Neural crest cell (in vitro differentiated cells): ENCODE data around the gene XPNPEP2. TPM values are rescaled to one million over a fixed set of nuclear protein-coding genes. Genes with fewer than 3 reads are reported as not detected.

ENCODE experiments used
- DNase-seq: peaks from one replicate; pipeline ENCODE4 v3.0.0; 2021; ENCODE audit warnings: low read depth, mixed read lengths, low spot score
- H3K27ac Mint-ChIP-seq: one replicate; pipeline ENCODE4 v1.8.0; 2021; ENCODE audit warnings: mild to moderate bottlenecking, mixed read lengths; ENCODE audit not compliant: unreplicated experiment
- H3K27me3 Mint-ChIP-seq: 2 replicates; pipeline ENCODE4 v1.8.0; 2021; ENCODE audit warnings: low read depth, mild to moderate bottlenecking, mixed read lengths
- H3K36me3 Mint-ChIP-seq: 2 replicates; pipeline ENCODE4 v1.8.0; 2021; ENCODE audit warnings: low read depth, mild to moderate bottlenecking, mixed read lengths
- H3K4me1 Mint-ChIP-seq: 2 replicates; pipeline ENCODE4 v1.8.0; 2021; ENCODE audit warnings: mixed read lengths
- H3K4me3 Mint-ChIP-seq: one replicate; pipeline ENCODE4 v1.8.0; 2021; ENCODE audit warnings: mild to moderate bottlenecking, mixed read lengths
- H3K9me3 Mint-ChIP-seq: 2 replicates; pipeline ENCODE4 v1.8.0; 2021; ENCODE audit warnings: mixed read lengths
- CTCF ChIP-seq: fragments of 200-600 bp; sonication (generic); conservative IDR thresholded peaks from 2 replicates; pipeline ENCODE4 v1.5.0; 2021; ENCODE audit warnings: antibody characterized with exemption, mild to moderate bottlenecking
- total RNA-seq: library from RNA; stranded (reverse); gene quantifications from 2 replicates; pipeline ENCODE4 v1.2.1, GENCODE V29; 2021

The XPNPEP2 gene
- total RNA-seq, 1 donor from 2014 or later: 0.40 TPM

- no peaks in the 10 kb centered on the region for H3K4me1 Mint-ChIP-seq
- TF ChIP-seq CTCF: no peak
- no peaks in the 10 kb centered on the region for H3K27me3 Mint-ChIP-seq
- H3K27ac Mint-ChIP-seq: no peak overlapping the region
- DNase-seq: no peak
- H3K4me3 Mint-ChIP-seq: no peak overlapping the region
- H3K9me3 Mint-ChIP-seq: peaks cover 20% of the 10 kb centered on the region
- H3K36me3 Mint-ChIP-seq: peaks cover 5% of the 10 kb centered on the region
Observed at GRCh38 chrX:129706400-129707072, 32.2 kb upstream of the XPNPEP2 start.

- Mint-ChIP-seq H3K36me3 (no peaks in the 10 kb centered on the region), H3K4me3 (no peak overlapping the region), H3K27me3 (no peaks in the 10 kb centered on the region), H3K27ac (no peak overlapping the region), H3K9me3 (peaks cover 4% of the 10 kb centered on the region), H3K4me1 (no peaks in the 10 kb centered on the region)
- no peak for DNase-seq
- TF ChIP-seq CTCF: no peak
Observed at GRCh38 chrX:129714581-129714980, 24.2 kb upstream of the XPNPEP2 start.

GRCh38 chrX:129716507-129716906 lies 22.3 kb upstream of the XPNPEP2 start:
- no peak overlapping the region for H3K4me3 Mint-ChIP-seq
- no peaks in the 10 kb centered on the region for H3K4me1 Mint-ChIP-seq
- H3K27me3 Mint-ChIP-seq: no peaks in the 10 kb centered on the region
- H3K27ac Mint-ChIP-seq: no peak overlapping the region
- H3K9me3 Mint-ChIP-seq: peaks cover 3% of the 10 kb centered on the region
- H3K36me3 Mint-ChIP-seq: no peaks in the 10 kb centered on the region
- no peak for DNase-seq
- TF ChIP-seq CTCF: no peak

GRCh38 chrX:129717892-129718291 lies 20.9 kb upstream of the XPNPEP2 start:
- no peak for DNase-seq
- H3K4me3 Mint-ChIP-seq: no peak overlapping the region
- no peak overlapping the region for H3K27ac Mint-ChIP-seq
- peaks cover 3% of the 10 kb centered on the region for H3K27me3 Mint-ChIP-seq
- H3K9me3 Mint-ChIP-seq: peaks cover 3% of the 10 kb centered on the region
- no peak for TF ChIP-seq CTCF
- H3K36me3 Mint-ChIP-seq: no peaks in the 10 kb centered on the region
- H3K4me1 Mint-ChIP-seq: no peaks in the 10 kb centered on the region

- Mint-ChIP-seq H3K27me3 (peaks cover 3% of the 10 kb centered on the region), H3K36me3 (no peaks in the 10 kb centered on the region), H3K9me3 (peaks cover 3% of the 10 kb centered on the region), H3K27ac (no peak overlapping the region), H3K4me1 (no peaks in the 10 kb centered on the region), H3K4me3 (no peak overlapping the region)
- DNase-seq: no peak
- TF ChIP-seq CTCF: no peak
Observed at GRCh38 chrX:129718676-129719075, 20.1 kb upstream of the XPNPEP2 start.
